CD4-positive, alpha-beta memory T cell (primary cell): ENCODE measurements around the gene AP3B2. TPM values are rescaled to one million over a fixed set of nuclear protein-coding genes. Genes with fewer than 3 reads are reported as not detected.

Experiments used
- polyA plus RNA-seq, 2 donors: library from polyadenylated mRNA; unstranded; fragments of 300-500 nt; fragmentation: Illumina TruSeq; gene quantifications; one replicate each; pipeline ENCODE4 v1.2.3, GENCODE V29; 2021
- total RNA-seq, 2 experiments: library from RNA; stranded (reverse); gene quantifications; one replicate each; pipeline ENCODE4 v1.2.3, GENCODE V29; 2021

The AP3B2 gene
- total and polyA plus RNA-seq, 4 experiments from 2014 or later = 0.64 to 0.78 TPM; not detected in 2

Other genes starting within 250 kb of the AP3B2 start
- 1,000 to 10,000 TPM; 2,038 to 2,106 TPM for gene RPS17, start 169.4 kb downstream of the AP3B2 start, total RNA-seq
- gene RPS17, start 169.4 kb downstream of the AP3B2 start, polyA plus RNA-seq = 1,000 to 10,000 TPM; 1,310 to 1,371 TPM
- gene CPEB1, start 62.5 kb downstream of the AP3B2 start, total RNA-seq = under 1 TPM; 0.17 to 0.38 TPM
- gene CPEB1, start 62.5 kb downstream of the AP3B2 start, polyA plus RNA-seq = under 1 TPM; 0.39 to 0.55 TPM
- gene FSD2, start 96.2 kb upstream of the AP3B2 start, total RNA-seq = not detected
- under 1 TPM; 0.08 to 0.11 TPM for gene FSD2, start 96.2 kb upstream of the AP3B2 start, polyA plus RNA-seq
- 10 to 100 TPM; 31.6 to 33.5 TPM for gene WHAMM, start 99.8 kb upstream of the AP3B2 start, total RNA-seq
- 1 to 10 TPM; 2.2 to 7.1 TPM for gene WHAMM, start 99.8 kb upstream of the AP3B2 start, polyA plus RNA-seq
- 1 to 10 TPM; 6.1 to 6.5 TPM for gene HOMER2, start 242.8 kb upstream of the AP3B2 start, total RNA-seq
- 1 to 10 TPM in 1 of 2 donors, not detected in 1; 1.5 TPM for gene HOMER2, start 242.8 kb upstream of the AP3B2 start, polyA plus RNA-seq